GM18951 (cell line): ENCODE results near the gene TRAF3.
A peak's percentile ranks its signal among the peaks of the same experiment; 100 is the strongest.

Experiments used
- POLR2A ChIP-seq: IDR thresholded peaks from 4 replicates; pipeline ENCODE4 v1.6.1; 2011; ENCODE audit warnings: mild to moderate bottlenecking; ENCODE audit not compliant: insufficient read length, insufficient read depth; ENCODE audit errors: extremely low read depth
- in situ Hi-C: fragments of 300-500 bp; cut with MboI; formaldehyde crosslinking; loops from one replicate; pipeline ENCODE4 v1.12.0; 2022; ENCODE audit warnings: low sequenced_read_pairs, mixed read lengths, inconsistent platforms; ENCODE audit not compliant: unreplicated experiment

TRAF3 gene

GRCh38 chr14:102911541-102911951 lies 134.3 kb downstream of the TRAF3 start:
- in situ Hi-C loops = no loop called here

DNA sequence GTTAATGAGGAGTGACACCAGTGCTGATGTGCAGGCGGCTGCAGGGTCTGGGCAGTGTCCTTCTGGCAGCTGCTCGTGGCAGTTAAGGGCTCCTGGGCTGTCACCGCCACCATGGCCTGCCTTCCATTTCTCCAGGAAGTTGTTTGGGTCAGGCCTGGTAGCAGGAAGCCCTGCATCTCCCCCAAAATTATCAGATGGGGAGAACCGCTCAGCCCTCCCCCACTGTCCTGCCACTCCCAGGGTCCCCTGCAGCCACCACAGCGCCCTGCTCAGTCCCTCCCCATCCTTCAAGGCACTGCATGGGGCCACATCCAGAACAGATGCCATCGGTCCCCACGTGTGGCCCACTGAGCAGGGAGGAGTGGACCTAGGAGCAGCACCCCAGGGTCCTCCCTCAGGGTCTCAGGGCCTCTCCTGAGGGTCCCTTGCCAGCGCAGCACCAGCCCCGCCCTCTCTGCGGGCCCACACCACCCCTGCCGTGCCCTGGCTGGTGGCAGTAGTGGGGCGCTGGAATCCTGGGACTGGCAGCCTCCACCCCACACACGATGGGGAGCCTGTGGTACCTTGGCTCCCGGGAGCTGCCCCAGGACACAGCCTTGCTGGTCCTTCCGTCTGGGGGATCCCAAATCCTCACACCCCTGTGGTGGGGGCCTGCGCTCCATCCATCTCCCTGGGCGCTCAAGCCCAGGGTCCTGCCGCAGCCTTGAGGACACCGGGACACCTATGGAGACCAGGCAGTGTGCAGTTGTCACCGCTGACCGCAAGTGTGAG lies 134.9 kb downstream of the TRAF3 start:
- TF ChIP-seq POLR2A = peak; percentile 14
- in situ Hi-C loops = no loop called here

More at GRCh38 chr14:102911541-102911951, 134.3 kb downstream of the TRAF3 start:
- TF ChIP-seq POLR2A = no peak

GRCh38 chr14:102913341-102914211 lies 136.3 kb downstream of the TRAF3 start:
- in situ Hi-C loops = no loop called here
- peak; percentile 22 for TF ChIP-seq POLR2A

DNA sequence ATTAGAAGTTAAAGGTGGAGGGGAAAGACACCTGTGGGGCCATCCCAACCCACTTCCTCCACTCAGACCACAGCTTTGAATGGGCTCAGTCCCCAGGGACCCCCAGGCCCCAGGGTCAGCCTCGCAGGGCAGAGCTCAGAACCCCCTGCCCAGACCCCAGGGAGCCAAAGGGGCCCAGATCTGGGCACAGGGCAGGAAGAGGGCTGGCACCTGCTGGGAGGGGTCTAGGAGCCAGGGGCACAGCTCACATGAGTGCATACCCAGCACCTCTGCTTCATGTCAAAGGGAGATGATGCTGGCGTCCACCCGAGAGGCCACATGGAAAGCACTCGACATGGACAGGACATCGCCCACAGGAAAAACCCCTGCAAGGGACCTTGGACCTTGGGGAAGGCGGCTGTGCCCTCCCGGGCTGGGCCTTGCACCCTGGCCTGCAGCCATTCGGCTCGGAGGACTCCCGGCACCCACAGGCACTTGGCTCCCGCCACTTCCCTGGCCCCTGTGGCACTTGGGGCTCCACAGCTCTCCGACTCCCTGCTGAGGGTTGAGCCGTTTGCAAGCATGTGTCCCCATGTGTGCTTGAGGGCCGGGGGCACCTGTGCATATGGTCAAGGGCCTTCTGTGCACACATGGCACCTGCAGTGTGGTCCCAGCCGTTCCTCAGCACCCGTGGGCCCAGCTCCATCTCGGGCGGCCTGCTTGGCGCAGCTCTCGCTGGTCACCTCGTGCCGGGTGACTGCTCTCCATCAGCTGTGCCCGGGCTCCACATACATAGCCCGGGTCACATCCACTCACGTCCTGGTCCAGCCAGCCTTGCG lies 137.4 kb downstream of the TRAF3 start:
- in situ Hi-C loops = no loop called here
- no peak for TF ChIP-seq POLR2A

DNA sequence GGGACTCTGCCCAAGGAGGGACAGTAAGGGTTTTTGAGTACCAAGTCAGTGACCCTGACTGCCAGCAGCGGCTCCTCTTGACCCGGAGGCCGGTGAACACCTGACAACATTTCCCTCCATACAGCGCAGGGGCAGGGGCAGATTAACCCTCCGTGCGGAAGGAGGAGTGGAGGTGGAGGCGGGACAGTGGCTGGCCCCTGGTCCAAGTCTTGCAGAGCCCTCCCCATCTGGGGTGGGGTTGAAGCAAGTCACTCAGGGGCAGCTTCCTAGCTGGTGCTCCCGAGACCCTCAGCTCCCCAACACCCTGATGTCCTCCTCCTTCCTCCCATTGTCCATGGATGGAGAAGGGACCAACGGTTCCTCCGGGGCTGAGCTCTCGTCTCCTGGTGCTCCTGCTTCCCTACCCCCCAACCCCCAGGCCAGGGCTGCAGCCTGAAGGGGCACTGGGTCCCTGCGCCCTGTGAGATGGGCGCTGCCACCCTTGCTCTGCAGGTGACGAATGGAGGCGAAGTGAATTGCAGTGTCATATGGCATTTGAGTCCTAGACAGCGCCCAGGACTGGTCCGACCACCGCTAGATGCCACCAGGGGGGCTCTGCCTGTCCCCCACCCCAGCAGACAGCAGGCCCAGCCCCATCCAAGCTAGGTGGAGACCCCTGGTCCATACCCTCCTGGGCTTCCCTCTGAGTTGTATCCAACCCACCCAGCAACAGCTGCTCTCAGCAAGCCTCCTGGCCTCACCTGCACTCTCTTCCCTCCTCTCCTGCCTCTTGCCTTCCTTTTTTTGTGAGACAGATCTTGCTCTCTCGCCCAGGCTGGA lies 138.3 kb downstream of the TRAF3 start:
- in situ Hi-C loops = no loop called here
- no peak for TF ChIP-seq POLR2A

DNA sequence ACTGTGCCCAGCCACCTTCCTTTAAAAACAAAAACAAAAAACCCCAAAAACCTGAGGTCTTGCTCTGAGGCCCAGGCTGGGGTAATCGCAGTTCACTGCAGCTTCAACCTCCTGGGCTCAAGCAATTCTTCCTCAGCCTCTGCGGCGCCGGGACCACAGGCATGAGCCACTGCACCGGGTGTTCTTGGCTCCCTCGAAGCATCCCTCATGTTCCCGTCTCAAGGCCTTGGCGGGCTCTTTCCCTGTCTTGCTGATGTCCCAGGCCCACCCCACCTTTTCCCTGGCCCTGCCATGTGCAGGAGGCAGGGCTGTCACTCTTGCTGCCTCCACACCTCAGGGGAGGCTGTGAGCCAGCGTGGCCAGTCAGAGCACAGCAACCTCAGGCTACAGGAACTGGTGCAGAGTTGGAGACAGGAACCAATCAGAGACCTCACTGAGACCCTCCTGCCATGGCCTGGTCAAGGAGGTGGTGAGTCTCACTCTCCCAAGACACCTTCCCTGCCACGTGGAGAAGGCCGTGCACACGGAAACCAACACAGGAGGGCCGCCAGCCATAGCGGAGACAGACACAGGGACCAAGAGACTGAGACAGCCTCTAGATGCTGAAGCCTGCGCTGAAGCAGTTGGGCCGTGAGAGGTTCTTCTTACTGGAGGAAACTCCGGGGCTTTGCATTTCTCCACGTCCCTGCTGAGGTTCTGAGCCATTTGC lies 139.3 kb downstream of the TRAF3 start:
- TF ChIP-seq POLR2A = no peak
- in situ Hi-C loops = no loop called here

- in situ Hi-C loops = no loop called here
Observed at GRCh38 chr14:102917056-102917385, 139.8 kb downstream of the TRAF3 start.

GRCh38 chr14:102917469-102918211 lies 140.4 kb downstream of the TRAF3 start:
- in situ Hi-C loops = no loop called here
- no peak for TF ChIP-seq POLR2A

More at GRCh38 chr14:102917056-102917385, 139.8 kb downstream of the TRAF3 start:
- TF ChIP-seq POLR2A = no peak

GRCh38 chr14:102918438-102918837 lies 141.2 kb downstream of the TRAF3 start:
- in situ Hi-C loops = no loop called here
- no peak for TF ChIP-seq POLR2A

GRCh38 chr14:102920273-102920997 lies 143.2 kb downstream of the TRAF3 start:
- in situ Hi-C loops = no loop called here
- no peak for TF ChIP-seq POLR2A

- in situ Hi-C loops = no loop called here
- no peak for TF ChIP-seq POLR2A
Observed at GRCh38 chr14:102920998-102921304, 143.7 kb downstream of the TRAF3 start.
